Choroid plexus epithelial cell (primary cell): ENCODE data around the gene PRRC2B.

ENCODE experiments used
- DNase-seq: peaks from one replicate; pipeline ENCODE4 v3.0.0-alpha.2; 2010; ENCODE audit warnings: low read depth
- H3K4me3 ChIP-seq: 2 replicates; pipeline ENCODE4 v1.5.1; 2011; ENCODE audit warnings: low read depth, mild to moderate bottlenecking, control low read depth, low read length, moderate library complexity
- TF ChIP-seq, protein P1 (sequence below): conservative IDR thresholded peaks from 2 replicates; pipeline ENCODE4 v1.5.1; 2011; ENCODE audit warnings: low read depth, mild to moderate bottlenecking, control low read depth, inconsistent platforms, low read length, moderate library complexity

The PRRC2B gene

DNA sequence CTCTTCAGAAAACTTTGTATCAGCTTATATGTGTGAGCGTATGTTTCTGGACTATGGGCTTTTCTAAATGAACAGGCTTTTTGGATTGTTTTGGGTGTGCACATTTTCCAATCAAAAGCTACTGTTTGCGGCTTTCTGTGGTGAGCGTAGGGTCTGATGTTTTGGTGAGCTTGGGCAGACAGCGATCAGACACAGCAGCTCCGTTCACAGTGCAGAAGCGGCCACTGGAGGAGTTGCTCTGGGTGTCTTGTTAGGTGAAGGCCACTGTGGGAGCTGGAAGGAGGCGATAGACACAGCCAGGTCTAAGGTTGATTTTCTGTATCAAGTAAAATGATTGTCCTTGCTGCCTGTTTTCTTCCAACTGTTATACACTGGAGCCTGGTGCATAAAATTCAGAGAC is 11.1 kb downstream of the PRRC2B start:
- DNase-seq = no peak
- TF ChIP-seq, protein P1, sequence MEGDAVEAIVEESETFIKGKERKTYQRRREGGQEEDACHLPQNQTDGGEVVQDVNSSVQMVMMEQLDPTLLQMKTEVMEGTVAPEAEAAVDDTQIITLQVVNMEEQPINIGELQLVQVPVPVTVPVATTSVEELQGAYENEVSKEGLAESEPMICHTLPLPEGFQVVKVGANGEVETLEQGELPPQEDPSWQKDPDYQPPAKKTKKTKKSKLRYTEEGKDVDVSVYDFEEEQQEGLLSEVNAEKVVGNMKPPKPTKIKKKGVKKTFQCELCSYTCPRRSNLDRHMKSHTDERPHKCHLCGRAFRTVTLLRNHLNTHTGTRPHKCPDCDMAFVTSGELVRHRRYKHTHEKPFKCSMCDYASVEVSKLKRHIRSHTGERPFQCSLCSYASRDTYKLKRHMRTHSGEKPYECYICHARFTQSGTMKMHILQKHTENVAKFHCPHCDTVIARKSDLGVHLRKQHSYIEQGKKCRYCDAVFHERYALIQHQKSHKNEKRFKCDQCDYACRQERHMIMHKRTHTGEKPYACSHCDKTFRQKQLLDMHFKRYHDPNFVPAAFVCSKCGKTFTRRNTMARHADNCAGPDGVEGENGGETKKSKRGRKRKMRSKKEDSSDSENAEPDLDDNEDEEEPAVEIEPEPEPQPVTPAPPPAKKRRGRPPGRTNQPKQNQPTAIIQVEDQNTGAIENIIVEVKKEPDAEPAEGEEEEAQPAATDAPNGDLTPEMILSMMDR = no peak
- H3K4me3 ChIP-seq = no peak overlapping the region

DNA sequence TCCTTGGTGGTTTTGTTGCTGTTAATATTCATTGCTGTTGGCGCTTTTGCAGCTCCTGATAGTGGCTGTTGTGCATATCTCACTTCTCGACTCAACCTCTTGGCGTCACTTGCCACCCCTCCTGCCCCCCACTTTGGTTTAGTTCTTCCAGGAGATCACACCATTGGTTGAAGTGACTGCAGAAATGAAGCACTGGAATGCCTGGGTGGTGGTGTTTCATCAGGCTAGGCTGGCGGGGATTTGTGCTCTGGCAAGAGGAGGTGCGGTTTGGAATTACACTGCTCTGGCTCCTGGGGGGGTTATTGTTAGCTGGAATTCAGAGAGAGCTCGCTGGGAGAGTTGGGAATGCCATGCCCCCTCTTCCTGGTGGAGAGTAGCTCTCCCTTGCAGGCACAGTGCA is 11.5 kb downstream of the PRRC2B start:
- DNase-seq = peak; percentile 62
- TF ChIP-seq, protein P1 = no peak
- H3K4me3 ChIP-seq = no peak overlapping the region

DNA sequence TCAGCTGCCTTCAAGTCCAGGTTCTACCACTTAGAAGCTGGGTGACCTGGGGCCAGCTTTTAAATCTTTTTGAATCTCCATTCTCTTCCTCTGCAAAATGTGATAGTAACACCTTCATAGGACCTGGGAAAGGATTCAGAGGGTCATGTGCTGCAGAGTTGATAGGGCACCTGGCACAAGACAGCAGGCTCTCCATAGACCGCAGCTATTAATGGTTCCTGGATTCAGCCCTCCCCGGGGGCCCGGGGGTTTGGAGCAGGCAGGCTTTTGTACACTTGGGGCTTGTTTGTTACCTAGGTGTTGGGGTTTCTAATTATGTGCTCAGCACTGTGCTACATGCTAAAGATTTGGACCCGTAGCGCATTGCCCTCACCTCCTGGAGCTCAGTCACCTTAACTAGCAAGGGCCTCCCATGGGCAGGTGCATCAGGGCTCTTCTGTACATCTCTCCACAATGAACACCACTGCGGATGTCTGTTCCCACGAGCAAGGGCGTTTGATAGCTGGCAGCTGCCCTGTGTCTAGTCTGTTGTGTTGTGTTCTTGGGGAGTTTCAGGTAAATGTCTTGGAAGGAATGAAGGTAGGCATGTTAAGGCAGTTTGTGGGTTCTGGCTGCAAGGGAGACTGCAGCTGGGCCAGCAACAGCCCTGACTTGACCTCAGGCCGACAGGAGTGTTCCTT is 12.1 kb downstream of the PRRC2B start:
- no peak for DNase-seq
- no peak overlapping the region for H3K4me3 ChIP-seq

DNA sequence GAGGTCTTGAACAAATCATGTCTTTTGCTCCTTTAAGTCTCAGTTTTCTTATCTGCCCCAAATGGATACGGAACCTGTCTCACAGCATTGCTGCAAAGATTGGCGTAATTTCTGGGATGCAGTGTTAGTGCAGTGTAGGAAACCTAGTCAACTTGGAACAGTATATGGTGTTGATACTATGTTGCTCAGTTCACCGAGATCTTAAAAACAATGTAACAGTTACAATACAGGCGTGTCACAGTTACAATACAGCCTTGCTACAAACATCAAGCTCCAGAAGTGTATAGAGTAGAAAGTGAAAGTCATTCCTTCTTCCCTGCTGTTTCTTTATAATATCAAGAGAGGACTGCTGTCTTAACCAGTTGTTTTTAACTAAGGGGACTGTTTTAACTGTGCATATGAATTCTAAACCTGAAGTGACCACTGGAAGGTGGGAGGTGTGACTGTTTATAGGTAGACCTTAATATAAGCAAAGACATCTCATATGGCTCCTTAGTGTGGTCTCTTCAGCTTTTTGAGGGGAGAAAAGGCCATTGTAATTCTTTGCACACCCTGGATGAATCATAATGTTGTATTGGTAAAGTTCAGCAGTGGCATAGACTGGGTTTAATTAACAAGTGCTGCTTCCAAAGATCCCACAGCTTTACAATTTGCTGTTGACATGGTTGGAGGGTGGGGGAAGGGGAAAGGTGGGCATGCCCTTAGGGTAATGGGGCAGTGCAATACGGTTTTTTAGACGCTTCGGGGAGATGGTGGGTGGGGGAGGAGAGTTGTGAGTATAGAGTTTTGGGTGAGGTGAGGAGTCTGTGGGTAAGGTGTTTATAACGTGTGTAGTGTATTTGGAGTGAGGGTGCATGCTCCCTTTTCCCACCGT is 12.9 kb downstream of the PRRC2B start:
- TF ChIP-seq, protein P1 = no peak
- DNase-seq = no peak
- no peak overlapping the region for H3K4me3 ChIP-seq

More for the DNA sequence above, 12.1 kb downstream of the PRRC2B start:
- TF ChIP-seq, protein P1 = no peak

DNA sequence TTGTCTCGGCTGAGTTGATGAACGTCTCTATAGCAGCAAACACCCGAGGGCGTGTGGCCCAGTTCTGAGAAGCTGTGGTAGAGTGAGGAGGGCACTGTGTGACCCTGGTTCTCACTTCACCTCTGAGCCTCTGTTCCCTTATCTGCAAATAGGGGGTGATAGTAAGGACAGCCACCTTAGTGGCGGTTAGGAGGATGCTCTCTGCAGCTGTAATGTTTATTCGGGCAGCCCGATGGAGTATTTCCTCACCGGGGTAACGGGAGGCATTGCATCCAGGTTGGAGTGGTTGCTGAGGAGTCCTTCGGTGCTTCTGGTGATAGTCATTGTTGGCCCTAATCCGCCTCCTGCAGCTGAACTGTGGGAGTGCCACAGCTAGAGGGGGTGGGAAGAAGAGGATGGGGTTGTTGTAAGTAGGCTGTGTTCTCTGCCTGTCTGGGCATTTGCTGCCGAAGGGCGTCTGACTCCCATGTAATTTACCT is 13.9 kb downstream of the PRRC2B start:
- peak overlapping the region; percentile 20 for H3K4me3 ChIP-seq
- TF ChIP-seq, protein P1 = peak; percentile 60
- peak; percentile 70 for DNase-seq

DNA sequence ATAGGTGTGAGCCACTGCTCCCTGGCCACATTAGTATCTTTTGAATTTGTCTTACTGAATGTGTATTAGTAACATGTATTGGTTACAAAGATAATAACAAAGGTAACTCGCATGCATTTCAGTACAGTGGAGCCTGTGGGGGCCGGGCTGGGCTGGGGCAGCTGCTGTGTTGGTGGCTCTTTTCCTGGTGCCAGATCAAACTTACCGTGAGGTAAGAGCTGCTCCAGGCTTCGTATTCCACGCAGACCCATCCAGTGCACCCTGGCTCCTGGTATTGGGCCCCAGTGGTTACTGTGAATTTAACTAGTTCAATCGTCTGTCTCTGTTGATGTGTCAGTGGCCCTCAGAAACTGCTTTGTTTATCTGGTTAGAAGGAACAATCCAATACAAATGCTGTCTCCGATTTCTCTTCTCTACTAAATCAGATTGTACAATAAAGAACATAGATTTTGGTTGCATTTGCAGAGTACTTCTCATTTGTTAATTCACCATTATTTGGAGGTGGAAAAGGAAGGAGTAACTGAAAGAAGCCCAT is 15.6 kb downstream of the PRRC2B start:
- TF ChIP-seq, protein P1 = no peak
- H3K4me3 ChIP-seq = no peak overlapping the region
- no peak for DNase-seq
